Measurements from ENCODE around the gene TFAP2A.

Gene TFAP2A

DNA sequence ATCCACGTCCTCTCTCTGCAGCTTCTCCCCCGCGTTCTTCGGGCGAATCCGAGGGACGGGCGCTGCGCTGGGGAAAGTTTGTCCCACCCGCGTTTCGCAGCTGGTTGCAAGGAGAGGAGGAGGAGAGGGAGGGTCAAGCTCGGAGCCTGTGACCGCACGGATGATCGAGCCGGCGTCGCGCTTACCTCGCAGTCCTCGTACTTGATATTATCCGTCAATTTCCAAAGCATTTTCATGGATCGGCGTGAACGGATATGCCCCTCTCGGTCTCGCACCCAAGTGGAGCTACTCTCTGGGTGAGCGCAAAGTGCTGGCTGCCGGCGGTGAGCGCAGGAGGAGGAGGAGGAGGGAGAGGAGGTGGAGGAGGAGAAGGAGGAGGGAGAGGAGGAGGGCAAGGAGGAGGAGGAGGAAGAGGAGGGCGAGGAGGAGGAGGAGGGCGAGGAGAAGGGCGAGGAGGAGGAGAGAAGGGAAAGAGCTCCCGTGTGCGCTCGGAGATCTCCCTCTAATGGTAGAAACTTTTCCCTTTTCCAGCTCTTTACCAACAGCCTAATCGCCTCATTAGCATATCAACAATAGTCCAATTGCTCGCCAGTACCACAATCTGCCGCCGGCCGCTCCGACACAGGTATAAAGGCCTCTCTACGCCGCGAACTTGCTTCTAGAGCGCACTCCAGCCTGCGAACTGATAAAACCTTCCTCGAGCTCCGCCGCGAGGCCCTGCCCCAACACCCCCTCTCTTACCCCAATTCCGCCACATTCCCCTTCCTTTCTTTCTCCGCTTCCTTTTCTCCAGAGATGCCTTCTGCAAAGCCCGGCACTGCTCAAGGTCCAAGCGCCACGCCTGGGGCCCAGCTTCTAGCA is at the start of gene TFAP2A:
TSS of gene TFAP2A (minus strand) at position 319 of the 861 bp plus-strand sequence. CDS start at position 236, 83 bp downstream.
- FAIRE-seq (no peak), DNase-seq (ENCODE audit: low spot score) (no peak)

DNA sequence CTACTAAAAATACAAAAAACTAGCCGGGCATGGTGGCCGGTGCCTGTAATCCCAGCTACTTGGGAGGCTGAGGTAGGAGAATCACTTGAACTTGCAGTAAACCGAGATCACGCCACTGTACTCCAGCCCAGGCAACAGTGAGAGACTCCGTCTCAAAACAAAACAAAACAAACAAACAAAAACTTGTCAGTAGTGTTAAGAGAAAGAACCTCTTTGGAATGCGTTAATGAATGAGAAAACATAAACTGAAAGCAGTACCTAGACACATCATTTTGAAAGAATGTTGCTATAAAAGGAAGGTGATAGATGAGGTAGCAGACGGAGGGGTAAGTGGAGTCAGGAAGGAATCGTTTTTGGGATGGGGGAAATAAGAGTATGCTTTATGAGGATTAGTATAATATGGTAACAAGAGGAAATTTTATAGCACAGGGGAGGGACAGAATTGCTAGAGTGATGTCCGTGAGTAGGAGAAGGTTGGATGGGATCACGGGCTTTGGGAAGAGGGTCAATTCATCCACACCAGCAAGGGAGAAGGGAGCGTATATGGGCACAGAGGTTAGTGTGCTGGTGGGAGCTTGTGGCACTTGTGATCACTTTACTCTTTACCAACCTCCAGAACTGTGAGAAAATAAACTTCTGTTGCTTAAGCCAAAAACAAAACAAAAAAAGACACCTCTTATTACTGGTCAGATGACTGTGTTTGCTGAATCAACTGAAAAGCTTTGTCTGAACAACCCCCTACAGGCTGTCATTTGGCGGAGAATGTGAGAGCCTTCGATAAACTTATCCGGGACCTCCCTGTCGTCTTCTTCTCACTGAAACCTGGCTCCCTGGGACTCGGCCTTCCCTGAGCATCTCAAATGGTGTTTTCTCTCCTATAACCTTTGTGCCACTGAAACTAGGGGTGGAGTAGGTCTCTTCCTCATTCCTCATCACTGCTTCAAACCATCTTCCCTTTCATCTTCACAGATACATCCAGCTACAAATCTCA is 48.9 kb upstream of the TFAP2A start:
- FAIRE-seq, result no peak
- no peak for DNase-seq (ENCODE audit: low spot score)

DNA sequence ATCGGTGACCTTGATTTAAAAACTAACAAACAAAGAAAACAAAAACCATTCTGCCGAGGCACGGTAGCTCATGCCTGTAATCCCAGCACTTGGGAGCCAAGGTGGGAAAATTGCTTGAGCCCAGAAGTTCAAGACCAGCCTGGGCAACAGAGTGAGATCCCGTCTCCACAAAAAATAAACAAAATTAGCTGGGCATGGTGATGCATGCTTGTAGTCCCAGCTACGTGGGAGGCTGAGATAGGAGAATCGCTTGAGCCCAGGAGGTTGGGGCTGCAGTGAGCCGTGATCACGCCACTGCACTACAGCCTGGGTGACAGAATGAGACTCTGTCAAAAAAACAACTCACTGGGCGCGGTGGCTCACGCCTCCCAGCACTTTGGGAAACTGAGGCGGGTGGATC is 48.2 kb upstream of the TFAP2A start:
- DNase-seq (ENCODE audit: low spot score), result no peak
- FAIRE-seq, result no peak

DNA sequence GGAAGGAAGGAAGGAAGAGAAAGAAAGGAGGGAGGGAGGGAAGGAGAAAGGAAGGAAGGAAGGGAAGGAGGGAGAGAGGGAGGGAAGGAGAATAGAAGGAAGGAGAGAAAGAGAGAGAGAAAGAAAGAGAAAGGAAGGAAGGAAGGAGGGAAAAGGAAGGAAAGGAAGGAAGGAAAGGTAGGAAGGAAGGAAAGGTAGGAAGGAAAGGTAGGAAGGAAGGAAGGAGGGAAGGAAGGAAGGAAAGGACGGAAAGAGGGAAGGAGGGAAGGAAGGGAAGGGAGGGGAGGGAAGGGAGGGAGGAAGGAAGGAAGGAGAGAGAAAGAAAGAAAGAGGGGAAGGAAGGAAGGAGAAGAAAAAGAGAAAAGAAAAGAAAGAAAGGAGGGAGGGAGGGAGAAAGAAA is 47.0 kb upstream of the TFAP2A start:
- DNase-seq (ENCODE audit: low spot score) (no peak), FAIRE-seq (no peak)

DNA sequence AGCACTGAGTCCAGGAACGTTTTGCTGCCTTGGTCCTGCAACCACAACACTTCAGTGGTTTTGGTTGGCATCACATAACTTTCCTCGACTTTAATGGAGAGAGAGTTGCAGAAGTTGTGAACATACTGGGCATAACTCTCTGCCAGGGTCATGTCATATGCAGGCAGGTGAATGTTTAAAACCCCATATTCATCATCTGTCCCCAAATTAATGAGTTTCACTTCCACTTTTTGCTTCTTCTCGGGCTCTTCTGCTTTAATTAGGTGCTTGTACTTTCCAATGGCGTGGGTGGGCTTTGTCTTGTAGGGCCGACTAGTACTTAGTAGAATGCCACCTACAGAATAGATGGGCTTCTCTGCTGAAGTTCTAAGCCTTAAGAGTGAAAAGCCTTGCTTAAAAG is 45.2 kb upstream of the TFAP2A start:
- DNase-seq (ENCODE audit: low spot score) (no peak), FAIRE-seq (no peak)

DNA sequence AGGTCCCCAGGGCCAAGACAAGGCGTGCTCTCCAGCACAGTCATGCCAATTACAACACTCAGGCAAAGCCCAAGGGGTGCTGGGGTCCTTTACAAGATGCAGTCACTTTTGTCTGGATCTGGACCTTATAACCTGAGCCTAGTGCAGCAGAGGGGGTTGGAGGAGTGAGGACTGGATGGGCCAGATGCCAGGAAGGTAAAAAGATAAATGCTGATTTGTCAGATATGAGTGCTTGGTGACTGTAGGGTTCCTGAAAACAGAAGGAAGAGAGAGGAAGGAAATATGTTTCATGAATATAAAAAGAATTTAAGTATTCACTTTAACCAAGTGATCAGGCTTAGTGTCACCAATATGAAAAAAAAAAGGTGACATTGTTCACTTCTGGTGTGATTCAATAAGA is 43.4 kb upstream of the TFAP2A start:
- FAIRE-seq, result no peak
- no peak for DNase-seq (ENCODE audit: low spot score)

DNA sequence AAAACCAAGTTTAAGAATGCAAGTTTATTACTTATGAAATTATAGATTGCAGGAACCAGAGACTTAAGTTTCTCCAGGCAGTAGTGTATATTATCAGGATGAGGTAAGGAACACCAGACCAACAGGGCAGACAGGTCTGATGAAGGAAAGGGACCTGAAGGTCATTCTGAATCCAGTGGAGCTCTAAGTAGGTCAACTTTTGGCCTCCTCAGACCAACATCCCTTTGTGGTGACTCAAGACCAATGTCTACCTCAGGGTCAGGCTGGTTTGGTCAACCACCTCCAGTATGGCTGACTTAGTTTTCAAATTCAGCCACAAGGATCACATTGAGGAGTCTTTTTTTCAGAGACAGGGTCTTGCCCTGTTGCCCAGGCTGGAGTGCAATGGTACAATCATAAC is 38.7 kb upstream of the TFAP2A start:
- no peak for FAIRE-seq
- no peak for DNase-seq (ENCODE audit: low spot score)

DNA sequence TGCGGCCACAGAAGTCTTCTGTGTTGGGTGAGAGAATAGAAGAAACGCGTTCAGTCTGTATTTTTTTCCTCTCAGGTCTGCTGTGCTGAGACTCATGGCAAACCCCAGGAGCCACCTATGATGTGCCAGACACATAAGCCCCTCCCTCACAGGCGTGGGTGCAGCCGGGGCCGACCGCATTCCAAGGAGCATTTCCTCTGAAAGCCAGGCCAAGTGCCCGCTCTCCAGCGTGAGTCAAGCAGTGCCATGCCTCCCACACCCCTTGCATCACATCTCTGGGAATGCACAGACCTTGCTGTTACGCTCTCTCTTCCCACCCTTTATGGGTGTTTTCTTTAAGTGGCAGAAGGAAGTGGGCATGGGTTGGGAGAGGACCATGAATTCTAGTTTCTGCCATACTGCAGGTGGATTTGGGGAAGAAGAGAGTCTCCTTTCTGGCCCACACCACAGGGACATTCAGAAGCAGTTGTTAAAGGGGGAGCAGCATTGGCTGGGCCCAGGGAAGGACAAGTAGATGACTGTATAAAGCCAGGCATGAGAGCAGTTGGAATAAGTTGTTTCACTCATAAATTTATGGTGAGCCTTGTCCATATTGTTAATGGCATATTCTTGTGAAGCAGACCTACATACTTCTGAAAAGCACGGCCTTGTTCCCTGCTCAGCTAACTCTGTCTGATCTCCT is 37.1 kb upstream of the TFAP2A start:
- FAIRE-seq (peak; percentile 91), DNase-seq (ENCODE audit: low spot score) (peak; percentile 92)

DNA sequence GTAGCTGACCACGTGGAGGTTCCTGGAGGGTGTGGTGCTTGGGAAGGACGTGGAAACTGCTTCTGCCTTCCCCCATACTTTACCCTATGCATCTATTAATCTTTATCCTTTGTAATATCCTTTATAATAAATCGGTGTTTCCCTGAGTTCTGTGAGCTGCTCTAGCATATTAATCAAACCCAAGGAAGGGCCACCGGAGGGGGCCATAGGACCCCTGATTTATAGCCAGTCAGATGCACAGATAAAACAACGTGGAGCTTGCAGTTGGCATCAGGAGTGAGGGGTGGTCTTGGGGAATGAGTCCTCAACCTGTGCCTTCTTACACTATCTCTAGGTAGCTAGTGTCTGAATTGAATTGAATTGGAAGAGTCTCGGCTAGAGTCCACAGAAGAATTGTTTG is 36.5 kb upstream of the TFAP2A start:
- no peak for FAIRE-seq
- no peak for DNase-seq (ENCODE audit: low spot score)

DNA sequence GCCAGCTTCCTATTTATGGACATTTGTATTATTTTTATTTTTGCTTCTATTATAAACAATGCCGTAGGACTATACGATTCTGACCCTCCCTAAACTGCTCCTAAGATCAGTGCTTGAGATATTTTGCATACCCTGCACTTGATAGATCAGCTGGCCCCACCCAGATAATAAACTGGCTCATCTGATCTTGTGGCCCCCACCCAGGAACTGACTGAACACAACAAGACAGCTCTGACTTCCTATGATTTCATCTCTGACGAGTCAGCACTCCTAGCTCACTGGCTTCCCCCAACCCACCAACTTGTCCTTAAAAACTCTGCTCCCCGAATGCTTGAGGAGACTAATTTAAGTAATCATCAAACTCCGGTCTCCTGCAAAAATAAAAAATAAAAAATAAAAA is 34.9 kb upstream of the TFAP2A start:
- no peak for FAIRE-seq
- DNase-seq (ENCODE audit: low spot score), result no peak

DNA sequence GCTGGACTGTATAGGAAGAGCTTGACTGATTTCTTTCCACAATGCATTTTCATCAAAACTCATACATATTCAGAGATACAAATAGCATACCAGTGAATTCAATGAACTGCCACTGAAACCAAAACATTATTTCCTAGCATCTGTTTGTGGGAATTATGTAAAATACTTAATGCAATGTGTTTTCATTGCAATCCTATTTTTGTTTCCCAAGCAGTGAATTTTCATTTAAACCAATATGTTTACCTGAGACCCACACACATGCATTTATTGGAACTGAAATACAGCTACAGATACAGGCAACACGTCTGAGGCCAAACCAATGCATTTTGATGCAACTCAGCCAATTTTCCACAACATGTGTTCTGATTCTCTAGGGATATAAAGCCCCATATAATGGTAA is 33.2 kb upstream of the TFAP2A start:
- FAIRE-seq, result no peak
- no peak for DNase-seq (ENCODE audit: low spot score)

DNA sequence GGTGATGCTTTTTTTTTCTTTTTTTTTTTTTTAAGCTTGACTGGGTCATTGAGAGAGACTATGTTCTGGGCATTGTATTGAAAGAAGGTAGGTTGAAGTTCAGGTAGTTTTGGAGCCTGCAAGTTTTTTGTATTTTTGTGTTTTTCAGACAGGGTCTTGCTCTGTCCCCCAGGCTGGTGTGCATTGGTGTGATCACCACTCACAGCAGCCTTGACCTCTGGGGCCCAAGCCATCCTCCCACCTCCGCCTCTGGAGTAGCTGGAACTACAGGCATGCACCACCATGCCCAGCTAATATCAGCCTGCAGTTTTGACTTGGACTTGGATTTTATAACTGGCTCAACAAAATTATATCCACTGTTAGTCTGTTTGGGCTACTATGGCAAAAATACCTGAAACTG is 31.7 kb upstream of the TFAP2A start:
- FAIRE-seq, result no peak
- DNase-seq (ENCODE audit: low spot score), result no peak

DNA sequence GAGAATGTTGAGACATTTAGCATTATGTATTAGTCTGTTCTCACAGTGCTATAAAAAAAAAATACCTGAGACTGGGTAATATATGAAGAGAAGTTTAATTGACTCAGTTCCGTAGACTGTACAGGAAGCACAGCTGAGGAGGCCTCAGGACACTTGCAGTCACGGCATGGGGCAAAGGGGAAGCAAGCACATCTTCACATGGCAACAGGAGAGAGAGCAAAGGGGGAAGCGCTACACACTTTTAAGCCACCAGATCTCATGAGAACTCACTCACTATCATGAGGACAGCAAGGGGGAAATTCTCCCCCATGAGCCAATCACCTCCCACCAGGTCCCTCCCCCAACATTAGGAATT is 26.8 kb upstream of the TFAP2A start:
- no peak for DNase-seq (ENCODE audit: low spot score)
- FAIRE-seq, result no peak

DNA sequence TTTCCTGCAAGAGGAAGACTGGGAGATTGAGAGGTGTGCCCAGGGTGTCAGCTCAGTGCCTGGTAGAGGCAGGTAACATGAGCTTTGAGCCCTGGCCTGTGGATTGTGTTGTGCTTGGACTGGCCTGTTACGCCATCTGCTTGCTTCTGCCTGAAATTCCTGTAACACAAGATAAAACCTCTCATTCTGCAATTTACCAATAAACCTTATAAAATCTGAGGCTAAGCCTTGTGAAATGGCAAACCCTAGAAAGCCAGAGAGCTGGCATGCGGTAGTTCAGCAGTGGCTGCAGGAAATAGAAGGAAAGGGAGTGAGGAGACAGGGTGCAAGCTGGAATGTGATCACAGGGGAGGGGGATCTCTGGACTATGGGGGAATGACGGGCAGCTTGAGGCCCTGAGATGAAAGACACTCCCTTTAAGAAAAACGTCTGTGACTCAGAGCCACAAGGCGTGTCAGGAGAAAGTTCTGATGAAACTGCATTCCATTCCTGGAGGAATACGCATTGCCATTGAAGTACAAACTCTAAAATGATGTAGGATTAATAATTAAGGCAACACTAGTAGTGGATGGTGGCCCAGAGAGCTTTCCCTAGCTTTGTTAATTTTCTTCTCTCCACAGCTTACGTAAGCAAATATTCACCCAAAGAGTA is 26.3 kb upstream of the TFAP2A start:
- peak; percentile 89 for DNase-seq (ENCODE audit: low spot score)
- no peak for FAIRE-seq

DNA sequence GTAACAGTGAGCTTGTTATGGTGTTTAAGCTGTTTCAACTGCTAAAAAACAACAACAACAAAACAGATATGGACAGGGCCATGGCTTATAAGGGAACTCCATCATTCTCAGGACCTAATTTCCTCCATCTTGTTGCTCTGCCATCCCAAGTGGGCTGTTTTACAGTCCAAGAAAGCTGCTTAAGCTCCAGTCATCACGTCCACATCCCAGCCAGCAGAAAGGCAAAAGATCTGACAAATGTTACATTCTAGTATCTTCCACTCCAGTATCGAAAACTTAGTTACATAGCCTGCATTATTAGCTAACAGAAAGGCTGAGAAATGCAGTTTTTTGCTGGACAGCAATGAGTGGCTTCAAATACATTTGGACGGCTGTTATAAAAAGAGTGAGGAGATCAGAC is 23.0 kb upstream of the TFAP2A start:
- DNase-seq (ENCODE audit: low spot score), result no peak
- FAIRE-seq, result no peak

DNA sequence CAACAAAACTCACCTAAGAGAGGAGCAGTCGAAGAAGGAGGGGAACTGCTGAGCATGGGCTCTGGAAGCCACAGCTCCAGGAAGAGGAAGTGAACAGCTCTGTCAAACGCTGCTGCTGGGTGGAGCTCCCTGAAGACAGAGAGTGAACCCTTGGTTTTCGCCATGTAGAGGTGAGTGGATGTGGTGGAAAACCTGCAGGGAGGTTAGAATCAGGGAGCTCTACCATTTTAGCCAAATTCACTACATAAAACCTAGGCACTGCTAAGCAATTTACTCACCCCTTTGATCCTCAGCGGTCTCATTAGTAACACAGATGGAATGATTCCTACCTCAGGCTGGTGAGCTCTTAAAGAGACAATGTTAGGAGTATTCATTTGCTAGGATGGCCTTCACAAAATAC is 19.4 kb upstream of the TFAP2A start:
- FAIRE-seq, result no peak
- DNase-seq (ENCODE audit: low spot score), result peak; percentile 21

DNA sequence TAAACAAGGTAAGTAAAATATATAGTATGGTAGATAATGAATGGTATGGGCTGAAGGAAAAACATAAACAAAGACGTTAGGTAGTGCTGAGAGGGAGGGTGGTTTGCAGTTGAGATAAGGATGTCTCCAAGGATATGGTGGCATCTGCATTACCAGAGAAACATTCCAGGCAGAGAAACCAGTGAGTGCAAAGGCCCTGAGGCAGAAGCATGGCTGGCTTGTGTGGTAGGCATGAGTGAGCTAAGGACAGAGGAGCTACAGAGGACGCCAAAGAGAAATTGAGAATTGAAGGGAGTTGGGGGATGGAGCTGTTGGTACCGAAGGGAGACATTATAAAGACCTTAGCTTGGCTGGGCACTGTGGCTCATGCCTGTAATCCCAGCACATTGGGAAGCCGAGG is 18.4 kb upstream of the TFAP2A start:
- no peak for FAIRE-seq

DNA sequence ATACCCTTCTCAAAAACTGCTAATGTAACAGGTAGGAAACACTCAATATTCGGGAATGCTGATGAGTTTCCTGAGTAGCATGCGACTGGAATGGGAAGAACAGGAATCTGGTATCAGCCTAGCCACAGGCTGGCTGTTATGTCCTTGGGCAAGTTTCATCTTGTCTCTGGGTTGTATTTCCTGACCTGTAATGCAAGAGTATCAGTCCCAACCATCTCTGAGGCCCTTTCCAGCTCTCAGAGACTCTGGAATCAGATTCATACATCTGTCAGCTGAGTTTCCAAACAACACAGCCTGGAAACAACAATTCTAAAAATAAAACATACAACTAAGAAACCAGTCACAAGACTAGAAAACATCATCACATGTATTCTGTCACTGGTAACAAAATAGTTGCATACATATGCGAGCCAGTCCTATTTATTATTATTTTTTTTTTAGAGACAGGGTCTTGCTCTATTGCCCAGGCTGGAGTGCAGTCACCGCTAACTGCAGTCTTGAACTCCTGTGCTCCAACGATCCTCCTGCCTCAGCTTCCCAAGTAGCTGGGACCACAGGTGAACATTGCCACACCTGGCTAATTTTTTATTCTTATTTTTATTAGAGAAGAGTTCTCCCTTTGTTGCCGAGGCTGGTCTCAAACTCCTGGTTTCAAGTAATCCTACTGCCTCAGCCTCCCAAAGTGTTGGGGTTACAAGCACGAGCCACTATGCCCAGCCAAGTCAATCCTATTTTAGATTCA is 16.7 kb upstream of the TFAP2A start:
- DNase-seq (ENCODE audit: low spot score) (no peak), FAIRE-seq (no peak)

More for the DNA sequence above, 18.4 kb upstream of the TFAP2A start:
- no peak for DNase-seq (ENCODE audit: low spot score)

DNA sequence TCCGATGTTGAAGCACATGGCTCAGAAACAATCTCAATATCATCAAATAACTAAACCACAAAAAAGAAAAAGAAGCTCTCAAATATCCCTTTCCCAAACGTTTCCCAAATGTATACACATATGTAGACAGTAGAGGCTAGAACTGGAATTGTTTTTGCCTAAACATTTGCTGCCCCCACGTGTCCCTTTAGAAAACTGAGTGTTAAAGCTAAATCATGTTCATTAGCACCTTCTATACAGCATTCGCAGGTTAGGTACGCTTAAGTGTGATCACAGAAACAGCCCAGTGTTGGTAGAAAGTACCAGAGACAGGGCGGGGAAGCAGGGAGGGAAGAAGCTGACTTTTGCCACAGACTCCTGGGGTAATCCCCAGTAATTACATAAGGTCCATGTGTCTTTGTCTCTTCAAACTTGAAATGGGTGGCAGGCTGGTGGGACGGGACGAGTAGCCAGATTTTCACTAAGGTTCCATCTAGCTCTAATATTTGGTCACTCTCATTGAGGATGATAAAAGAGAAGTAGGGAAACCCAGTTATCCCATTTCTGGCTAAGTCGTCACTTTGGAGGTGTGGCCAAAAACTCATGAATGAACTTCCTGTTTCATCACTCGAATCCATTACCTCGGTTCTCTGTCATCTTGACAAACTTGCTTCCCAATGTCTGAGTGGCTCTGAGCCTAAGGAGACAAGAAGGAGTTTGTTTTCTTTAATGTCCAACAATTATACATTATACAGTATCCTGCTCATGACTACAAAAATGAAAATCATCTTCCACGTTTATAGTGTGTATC is 15.0 kb upstream of the TFAP2A start:
- FAIRE-seq, result no peak
- DNase-seq (ENCODE audit: low spot score), result peak; percentile 42

DNA sequence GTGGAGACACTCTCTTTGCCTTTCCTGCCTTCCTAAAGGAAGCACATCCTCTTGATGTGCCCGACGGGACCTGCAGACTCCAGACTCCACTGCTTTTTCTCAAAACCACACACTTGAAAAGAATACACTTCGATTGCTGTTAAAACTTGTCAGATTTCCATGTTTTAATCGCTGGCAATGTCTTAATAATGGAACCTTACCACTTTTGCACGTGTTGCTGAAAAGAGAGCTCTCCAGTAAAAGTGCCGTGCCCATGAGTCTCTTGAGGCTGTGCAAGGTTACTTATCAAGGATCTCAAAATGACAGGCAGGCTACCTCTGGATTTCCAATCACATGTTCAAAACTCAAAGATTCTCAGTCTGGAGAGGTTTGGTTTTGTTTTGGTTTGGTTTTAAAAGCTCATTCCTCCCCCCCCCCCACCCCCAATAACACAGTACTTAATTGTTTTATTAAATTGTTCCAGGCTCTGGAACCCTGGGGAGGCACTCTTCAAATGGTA is 12.0 kb upstream of the TFAP2A start:
- no peak for FAIRE-seq
- no peak for DNase-seq (ENCODE audit: low spot score)

Measured in urothelium cell line (cell line).